Spleen (tissue), 11 donors: ENCODE data around the gene EFCAB5. TPM values are rescaled to one million over a fixed set of nuclear protein-coding genes. Genes with fewer than 3 reads are reported as not detected.
"Not testable (repeated sequence)": the region's sequence is repeated elsewhere in the genome, so short reads cannot be mapped to it uniquely, and the experiment has no call there.

ENCODE experiments used
- DNase-seq: peaks from one replicate; pipeline ENCODE4 v3.0.0-alpha.2; 2020
- H3K27ac ChIP-seq, 8 donors: fragments of 200-600 bp; sonication (generic) in 7 of 8; 1 replicate in 4 of 8; 2 replicates in 4 of 8; pipeline versions ENCODE4 v1.5.0 to v1.8.0; 2016 to 2021; ENCODE audit warnings: inconsistent platforms in 4 of 8, mild to moderate bottlenecking in 4 of 8, moderate library complexity in 1 of 8
- H3K27me3 ChIP-seq, 7 donors: fragments of 200-600 bp; sonication (generic) in 6 of 7; replicated peaks in 1 of 7; 1 replicate in 4 of 7; 2 replicates in 3 of 7; pipeline versions ENCODE4 v1.5.0 to v1.8.0; 2016 to 2021; ENCODE audit warnings: inconsistent platforms in 3 of 7, mild to moderate bottlenecking in 1 of 7
- H3K36me3 ChIP-seq, 6 donors: fragments of 200-600 bp; sonication (generic) in 5 of 6; 1 replicate in 4 of 6; 2 replicates in 2 of 6; pipeline versions ENCODE4 v1.5.0 to v1.8.0; 2016 to 2021; ENCODE audit warnings: inconsistent platforms in 2 of 6
- H3K4me1 ChIP-seq, 6 donors: fragments of 200-600 bp; sonication (generic) in 5 of 6; 1 replicate in 3 of 6; 2 replicates in 3 of 6; pipeline versions ENCODE4 v1.5.0 to v1.8.0; 2016 to 2021; ENCODE audit warnings: inconsistent platforms in 3 of 6
- H3K4me3 ChIP-seq, 8 donors: fragments of 200-600 bp; sonication (generic) in 7 of 8; 1 replicate in 4 of 8; 2 replicates in 4 of 8; pipeline versions ENCODE4 v1.5.0 to v1.8.0; 2016 to 2021; ENCODE audit warnings: inconsistent platforms in 4 of 8, mild to moderate bottlenecking in 4 of 8, moderate library complexity in 2 of 8
- H3K9me3 ChIP-seq, 8 donors: fragments of 200-600 bp; sonication (generic) in 7 of 8; 1 replicate in 4 of 8; 2 replicates in 4 of 8; pipeline versions ENCODE4 v1.5.0 to v1.8.0; 2016 to 2021; ENCODE audit warnings: inconsistent platforms in 4 of 8
- POLR2A ChIP-seq, 3 donors: fragments of 450-650 bp; IDR thresholded peaks; one replicate each; pipeline ENCODE4 v1.5.1; 2017; ENCODE audit warnings: antibody characterized with exemption in 3 of 3, mild to moderate bottlenecking in 1 of 3
- POLR2AphosphoS5 ChIP-seq, 3 donors: sonication (generic); formaldehyde crosslinking; IDR thresholded peaks; one replicate each; pipeline ENCODE4 v1.5.1; 2017; ENCODE audit warnings: antibody characterized with exemption in 3 of 3
- WGBS, 5 donors: extraction: QIAGEN DNeasy Blood & Tissue Kit in 3 of 5; methylation state at CpG; one replicate each; pipeline versions ENCODE4 v1.1.5 to v1.1.7; 2013 to 2018; 5-methylcytosine and 5-hydroxymethylcytosine counted together
- intact Hi-C: fragments of 100-400 bp; cut with DNase I; formaldehyde crosslinking; loops from one replicate; pipeline ENCODE4 v1.15.0; 2023; ENCODE audit warnings: low total_unique reads
- polyA plus RNA-seq, 3 donors: library from polyadenylated mRNA; stranded (reverse); fragments of 200-250 nt; gene quantifications; one replicate each; pipeline ENCODE4 v1.2.1, GENCODE V29; 2013
- total RNA-seq, 7 donors: library from RNA; depleted of rRNA in 3 of 7; stranded (reverse); fragments of >200 nt in 3 of 7; fragmentation: NEBNext Ultra II Directional in 4 of 7; extraction: Animal tissue kit (Norgen Biotek cat#: 25700) in 4 of 7; gene quantifications; one replicate each; pipeline versions ENCODE4 v1.1.0 to v1.2.1, GENCODE V29; 2016 to 2021
- TF ChIP-seq, protein P1 (sequence below), 11 experiments: fragments of 200-600 bp in 7 of 11; fragments of 450-650 bp in 4 of 11; sonication (generic) in 4 of 11; IDR thresholded peaks in 8 of 11; conservative IDR thresholded peaks in 3 of 11; 1 replicate in 7 of 11; 2 replicates in 4 of 11; pipeline versions ENCODE4 v1.4.0 to v1.8.0; 2016 to 2021; ENCODE audit warnings: antibody characterized with exemption in 11 of 11, inconsistent platforms in 4 of 11, mild to moderate bottlenecking in 1 of 11
- donor health status: healthy with polysubstance abuse.
- donor health status: DM: no; HTN: no; CAD: no; lungs with moderate emphysema.
- donor health status: DM: no; HTN: no; CAD: no.
- donor health status: Bipolar disorder and iron deficiency.
- donor health status: healthy.
- donor health status: DM: no; HTN: no; CAD: no.
- donor health status: DM: yes; HTN: yes; CAD: no.

The EFCAB5 gene
- total and polyA plus RNA-seq, 10 donors = 0.10 to 3.2 (median 0.89) TPM; not detected in 1

DNA sequence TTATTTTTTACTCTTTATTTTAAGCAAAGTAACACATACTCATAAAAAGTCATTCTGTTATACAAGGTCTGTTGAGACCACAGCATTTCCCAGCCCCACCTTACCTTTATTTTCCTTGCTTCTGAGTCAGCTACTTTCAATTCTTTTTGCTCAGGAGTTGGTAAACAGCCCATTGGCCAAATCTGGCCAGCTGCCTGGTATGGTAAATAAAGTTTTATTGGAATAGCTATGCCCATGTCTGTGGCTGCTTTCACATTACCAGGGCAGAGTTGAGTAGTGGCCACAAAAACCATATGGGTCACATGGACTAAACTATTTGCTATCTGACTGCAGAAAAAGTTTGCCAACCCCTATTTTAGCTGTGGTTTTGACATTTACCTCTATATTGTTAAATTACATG, 171.8 kb downstream of the EFCAB5 start:
- Histone ChIP-seq H3K27me3 (no peaks in the 10 kb centered on the region), H3K9me3 (no peaks in the 10 kb centered on the region), H3K36me3 (no peaks in the 10 kb centered on the region), H3K27ac (no peak overlapping the region), H3K4me3 (no peak overlapping the region), H3K4me1 (peaks cover 8 to 19% (median 15%) of the 10 kb centered on the region in 6 donors)
- TF ChIP-seq POLR2A (IDR thresholded peaks at IDR 0.05) = no peak
- no peak for TF ChIP-seq POLR2AphosphoS5 (IDR thresholded peaks at IDR 0.05)
- TF ChIP-seq, protein P1, sequence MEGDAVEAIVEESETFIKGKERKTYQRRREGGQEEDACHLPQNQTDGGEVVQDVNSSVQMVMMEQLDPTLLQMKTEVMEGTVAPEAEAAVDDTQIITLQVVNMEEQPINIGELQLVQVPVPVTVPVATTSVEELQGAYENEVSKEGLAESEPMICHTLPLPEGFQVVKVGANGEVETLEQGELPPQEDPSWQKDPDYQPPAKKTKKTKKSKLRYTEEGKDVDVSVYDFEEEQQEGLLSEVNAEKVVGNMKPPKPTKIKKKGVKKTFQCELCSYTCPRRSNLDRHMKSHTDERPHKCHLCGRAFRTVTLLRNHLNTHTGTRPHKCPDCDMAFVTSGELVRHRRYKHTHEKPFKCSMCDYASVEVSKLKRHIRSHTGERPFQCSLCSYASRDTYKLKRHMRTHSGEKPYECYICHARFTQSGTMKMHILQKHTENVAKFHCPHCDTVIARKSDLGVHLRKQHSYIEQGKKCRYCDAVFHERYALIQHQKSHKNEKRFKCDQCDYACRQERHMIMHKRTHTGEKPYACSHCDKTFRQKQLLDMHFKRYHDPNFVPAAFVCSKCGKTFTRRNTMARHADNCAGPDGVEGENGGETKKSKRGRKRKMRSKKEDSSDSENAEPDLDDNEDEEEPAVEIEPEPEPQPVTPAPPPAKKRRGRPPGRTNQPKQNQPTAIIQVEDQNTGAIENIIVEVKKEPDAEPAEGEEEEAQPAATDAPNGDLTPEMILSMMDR (IDR thresholded peaks at IDR 0.05 in 8 of 11, conservative IDR thresholded peaks at IDR 0.05 in 3 of 11) = no peak
- intact Hi-C loops = no loop called here
- no peak for DNase-seq

DNA sequence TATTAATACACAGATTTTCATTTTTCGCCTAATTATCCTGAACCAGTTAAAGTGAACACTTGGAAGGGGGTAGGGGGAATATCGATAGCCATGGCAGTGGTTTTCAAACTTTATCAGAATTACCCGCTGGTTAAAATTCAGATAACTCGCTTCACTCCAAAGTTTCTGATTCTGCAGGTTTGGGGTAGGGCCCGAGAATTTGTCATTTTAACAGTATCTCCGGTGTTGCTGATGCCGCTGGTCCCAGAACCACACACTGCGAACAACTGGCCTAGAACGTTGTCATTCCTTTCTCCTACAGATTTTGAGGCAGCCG, 174.9 kb downstream of the EFCAB5 start:
- H3K27ac ChIP-seq = peak overlapping the region; percentile 93 to 98 (median 96)
- intact Hi-C loops = no loop called here
- H3K4me3 ChIP-seq = peak overlapping the region; percentile 51 to 81 (median 60)
- H3K4me1 ChIP-seq = peaks cover 12 to 50% (median 44%) of the 10 kb centered on the region in 6 donors
- H3K9me3 ChIP-seq = no peaks in the 10 kb centered on the region
- no peak for TF ChIP-seq POLR2AphosphoS5 (IDR thresholded peaks at IDR 0.05)
- H3K27me3 ChIP-seq = no peaks in the 10 kb centered on the region
- DNase-seq = no peak
- H3K36me3 ChIP-seq = peaks cover 0 to 30% (median 13%) of the 10 kb centered on the region in 6 donors
- 9 to 15% (median 12%) methylated on average over 10 of the region's 10 CpGs for WGBS, 5 donors

DNA sequence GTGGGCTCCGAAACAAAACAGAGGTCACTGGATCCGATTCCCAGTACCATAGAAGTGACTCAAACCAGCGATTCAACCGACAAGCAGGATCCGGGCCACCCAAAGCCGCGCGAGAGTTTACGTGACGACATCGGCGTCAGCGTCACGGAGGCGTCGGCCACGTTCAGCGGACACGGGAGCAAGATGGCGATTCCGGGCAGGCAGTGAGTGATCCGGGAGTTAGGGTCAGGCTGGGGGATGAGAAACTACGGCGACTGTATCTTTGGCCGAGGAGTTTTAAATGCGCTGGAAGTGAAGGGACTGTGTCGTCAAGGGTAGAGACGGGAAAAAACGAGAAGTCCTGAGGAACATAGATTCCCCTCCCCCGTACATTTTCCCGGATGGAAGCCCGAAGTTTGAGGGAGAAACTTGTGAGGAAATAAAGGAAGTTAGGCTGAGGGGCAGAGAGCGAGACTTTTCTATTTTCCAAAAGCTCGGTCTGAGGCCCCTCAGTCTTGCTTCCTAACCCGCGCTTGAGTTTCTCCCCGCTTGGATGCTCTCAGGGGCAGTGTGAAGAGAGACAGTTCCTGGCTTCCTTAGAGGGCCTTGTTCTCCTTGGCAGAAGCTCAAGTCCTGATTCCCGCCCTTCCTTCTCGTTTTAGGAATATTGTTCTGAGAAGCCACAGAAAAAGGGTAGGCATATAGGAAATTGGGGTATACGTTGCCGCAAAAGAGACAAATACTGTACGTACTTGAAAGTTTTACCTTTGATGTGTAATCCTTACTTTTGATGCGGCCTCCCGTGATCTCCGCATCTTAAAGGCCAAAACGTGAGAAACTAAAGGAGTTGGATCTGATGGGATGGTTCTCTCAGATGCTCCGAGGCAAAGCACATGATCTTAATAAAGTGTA, 175.5 kb downstream of the EFCAB5 start, which contains the start of gene NSRP1:
TSS of gene NSRP1 (plus strand) at position 156 of the 891 bp plus-strand sequence. CDS start at position 184, 28 bp downstream.
- DNase-seq = peak; percentile 99
- peak within 1 kb of the TSS; percentile 51 to 81 (median 60) for H3K4me3 ChIP-seq
- TF ChIP-seq POLR2AphosphoS5 (IDR thresholded peaks at IDR 0.05) (peak; percentile 99), POLR2A (IDR thresholded peaks at IDR 0.05) (peak in 2 of 3 donors; percentile 68 to 75)
- TF ChIP-seq, protein P1 (IDR thresholded peaks at IDR 0.05 in 8 of 11, conservative IDR thresholded peaks at IDR 0.05 in 3 of 11) = peak in 2 of 11 experiments; percentile 18 to 31
- H3K27me3 ChIP-seq = no peaks in the 10 kb centered on the region
- H3K9me3 ChIP-seq = no peaks in the 10 kb centered on the region
- peak within 1 kb of the TSS; percentile 93 to 98 (median 96) for H3K27ac ChIP-seq
- peaks cover 0 to 36% (median 13%) of the 10 kb centered on the region in 6 donors for H3K36me3 ChIP-seq
- peaks cover 12 to 56% (median 49%) of the 10 kb centered on the region in 6 donors for H3K4me1 ChIP-seq
- 0 to 1% (median 0%) methylated on average over 47 of the region's 47 CpGs for WGBS, 5 donors
- intact Hi-C loops = no loop called here

DNA sequence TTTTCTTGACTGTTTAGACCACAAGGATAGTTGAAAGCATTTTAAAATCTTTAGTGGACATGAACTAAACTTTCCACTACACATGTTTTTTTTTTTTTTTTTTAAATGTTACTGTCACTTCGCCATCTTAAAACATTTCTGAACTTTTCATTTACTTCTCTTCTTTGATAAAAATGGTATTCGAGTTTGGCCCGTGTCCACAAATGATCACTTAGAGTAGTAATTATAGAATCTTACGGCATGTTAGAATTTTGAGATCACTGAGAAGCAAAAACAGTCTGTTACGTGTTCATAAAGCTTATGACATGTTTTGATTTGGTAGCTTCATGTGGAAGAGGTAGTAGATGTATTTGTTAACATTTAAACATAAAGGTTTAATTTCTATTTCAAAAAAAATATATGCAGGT, 176.2 kb downstream of the EFCAB5 start:
- no peaks in the 10 kb centered on the region for H3K9me3 ChIP-seq
- no peak for DNase-seq
- intact Hi-C loops = no loop called here
- H3K4me3 ChIP-seq = peak overlapping the region; percentile 51 to 81 (median 60)
- peaks cover 12 to 64% (median 55%) of the 10 kb centered on the region in 6 donors for H3K4me1 ChIP-seq
- no peaks in the 10 kb centered on the region for H3K27me3 ChIP-seq
- TF ChIP-seq POLR2AphosphoS5 (IDR thresholded peaks at IDR 0.05) = no peak
- TF ChIP-seq, protein P1 (IDR thresholded peaks at IDR 0.05 in 8 of 11, conservative IDR thresholded peaks at IDR 0.05 in 3 of 11) = no peak
- TF ChIP-seq POLR2A (IDR thresholded peaks at IDR 0.05) = no peak
- peak overlapping the region; percentile 93 to 98 (median 96) for H3K27ac ChIP-seq
- peaks cover 0 to 39% (median 13%) of the 10 kb centered on the region in 6 donors for H3K36me3 ChIP-seq
- WGBS, 5 donors = 37 to 55% (median 48%) methylated on average over 5 of the region's 5 CpGs

DNA sequence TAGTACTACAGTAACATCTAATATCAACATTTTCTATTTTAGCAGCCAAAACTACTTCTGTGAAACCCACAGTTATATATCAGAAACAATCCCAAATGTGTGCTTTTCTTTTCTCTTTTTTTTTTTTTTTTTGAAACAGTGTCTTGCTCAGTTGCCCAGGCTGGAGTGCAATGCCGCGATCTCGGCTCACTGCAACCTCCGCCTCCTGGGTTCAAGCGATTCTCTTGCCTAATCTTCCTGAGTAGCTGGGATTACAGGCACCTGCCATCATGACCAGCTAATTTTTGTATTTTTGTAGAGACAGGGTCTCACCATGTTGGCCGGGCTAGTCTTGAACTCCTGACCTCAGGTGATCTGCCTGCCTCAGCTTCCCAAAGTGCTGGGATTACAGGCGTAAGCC, 177.2 kb downstream of the EFCAB5 start:
- Histone ChIP-seq H3K36me3 (peaks cover 0 to 49% (median 13%) of the 10 kb centered on the region in 6 donors), H3K4me3 (peak overlapping the region in 1 of 8 donors; percentile 3), H3K4me1 (peaks cover 12 to 73% (median 63%) of the 10 kb centered on the region in 6 donors)
- intact Hi-C loops, DNase-seq, H3K27me3 ChIP-seq, H3K27ac ChIP-seq, H3K9me3 ChIP-seq: not testable (repeated sequence)
- 84 to 94% (median 89%) methylated on average over 7 of the region's 7 CpGs for WGBS, 5 donors
